HEK293 (cell line): Measurements from ENCODE around the gene FPR1.

ENCODE experiments used
- CTCF ChIA-PET: fragments of 350-600 bp; formaldehyde crosslinking; extraction: SDS; loops from one replicate; lab custom pipeline; 2021; ENCODE audit warnings: antibody characterized with exemption; lab: Yijun Ruan, JAX
- POLR2A ChIA-PET: fragments of 300-600 bp; formaldehyde crosslinking; extraction: SDS; loops from one replicate; lab custom pipeline; 2020; ENCODE audit warnings: antibody characterized with exemption, inconsistent platforms; lab: Yijun Ruan, JAX
- H3K27ac ChIP-seq: fragments of 200-500 bp; sonication (Bioruptor generic); 2 replicates; pipeline ENCODE4 v1.5.1; 2014; ENCODE audit warnings: low read depth, low read length, control low read depth, inconsistent platforms; ENCODE audit errors: extremely low read depth
- H3K36me3 ChIP-seq, 2 experiments: fragments of 200-500 bp in 1 of 2; sonication (Bioruptor generic) in 1 of 2; 1 replicate in 1 of 2; 2 replicates in 1 of 2; pipeline ENCODE4 v1.5.1; 2014 to 2017; ENCODE audit warnings: inconsistent platforms in 2 of 2, low read length in 2 of 2; ENCODE audit not compliant: control insufficient read depth in 2 of 2, insufficient read depth in 1 of 2
- H3K4me1 ChIP-seq: fragments of 200-500 bp; sonication (Bioruptor generic); 2 replicates; pipeline ENCODE4 v1.5.1; 2014; ENCODE audit warnings: mild to moderate bottlenecking, low read length, inconsistent platforms; ENCODE audit not compliant: control insufficient read depth, insufficient read depth
- H3K4me3 ChIP-seq: 2 replicates; pipeline ENCODE4 v1.5.1; 2011; ENCODE audit warnings: low read depth, mild to moderate bottlenecking, control low read depth, low read length, moderate library complexity
- H3K9me3 ChIP-seq: fragments of 200-500 bp; sonication (Bioruptor generic); 2 replicates; pipeline ENCODE4 v1.5.1; 2014; ENCODE audit warnings: low read depth, low read length, inconsistent platforms; ENCODE audit not compliant: control insufficient read depth, insufficient read depth
- GLIS2 ChIP-seq: fragments of 450-650 bp; formaldehyde crosslinking; IDR thresholded peaks from 2 replicates; pipeline ENCODE4 v1.5.1; 2016; ENCODE audit warnings: missing biosample characterization, missing genetic modification characterization
- HOXA7 ChIP-seq: sonication (generic); formaldehyde crosslinking; IDR thresholded peaks from 2 replicates; pipeline ENCODE4 v1.8.1; 2022; ENCODE audit warnings: missing genetic modification reagents, borderline replicate concordance
- KLF10 ChIP-seq: fragments of 450-650 bp; IDR thresholded peaks from 2 replicates; pipeline ENCODE4 v1.5.1; 2018; ENCODE audit warnings: missing biosample characterization, mild to moderate bottlenecking, missing genetic modification characterization
- KLF8 ChIP-seq: fragments of 450-650 bp; formaldehyde crosslinking; IDR thresholded peaks from 2 replicates; pipeline ENCODE4 v1.5.1; 2016; ENCODE audit warnings: missing biosample characterization, missing genetic modification characterization
- MEIS1 ChIP-seq: sonication (generic); formaldehyde crosslinking; IDR thresholded peaks from 2 replicates; pipeline ENCODE4 v1.8.1; 2022; ENCODE audit warnings: missing genetic modification reagents, mild to moderate bottlenecking, borderline replicate concordance
- SP3 ChIP-seq: fragments of 450-650 bp; formaldehyde crosslinking; IDR thresholded peaks from 2 replicates; pipeline ENCODE4 v1.5.1; 2016; ENCODE audit warnings: missing biosample characterization, missing genetic modification characterization
- ZBTB1 ChIP-seq: fragments of 450-650 bp; formaldehyde crosslinking; IDR thresholded peaks from 2 replicates; pipeline ENCODE4 v1.5.1; 2016; ENCODE audit warnings: missing biosample characterization, missing genetic modification characterization
- ZFP37 ChIP-seq: fragments of 450-650 bp; formaldehyde crosslinking; IDR thresholded peaks from 2 replicates; pipeline ENCODE4 v1.5.1; 2016; ENCODE audit warnings: missing biosample characterization, missing genetic modification characterization
- ZNF157 ChIP-seq: fragments of 450-650 bp; formaldehyde crosslinking; IDR thresholded peaks from 2 replicates; pipeline ENCODE4 v1.5.1; 2016; ENCODE audit warnings: missing biosample characterization, missing genetic modification characterization
- ZNF391 ChIP-seq: fragments of 450-650 bp; formaldehyde crosslinking; IDR thresholded peaks from 2 replicates; pipeline ENCODE4 v1.5.1; 2016; ENCODE audit warnings: low read depth, missing biosample characterization, missing genetic modification characterization, borderline replicate concordance
- ZNF48 ChIP-seq: fragments of 450-650 bp; formaldehyde crosslinking; IDR thresholded peaks from 2 replicates; pipeline ENCODE4 v1.5.1; 2016; ENCODE audit warnings: missing biosample characterization, missing genetic modification characterization
- ZNF585B ChIP-seq: fragments of 450-650 bp; formaldehyde crosslinking; IDR thresholded peaks from 2 replicates; pipeline ENCODE4 v1.5.1; 2016; ENCODE audit warnings: missing biosample characterization, missing genetic modification characterization
- ZNF596 ChIP-seq: fragments of 450-650 bp; IDR thresholded peaks from 2 replicates; pipeline ENCODE4 v1.5.0; 2018; ENCODE audit warnings: missing biosample characterization, mild to moderate bottlenecking, missing genetic modification characterization, moderate library complexity
- ZNF626 ChIP-seq: fragments of 450-650 bp; sonication (Bioruptor Pico); formaldehyde crosslinking; IDR thresholded peaks from 2 replicates; pipeline ENCODE4 v1.5.1; 2018; ENCODE audit warnings: missing biosample characterization, missing genetic modification characterization, inconsistent platforms
- ZNF664 ChIP-seq: fragments of 450-650 bp; formaldehyde crosslinking; IDR thresholded peaks from 2 replicates; pipeline ENCODE4 v1.5.1; 2016; ENCODE audit warnings: missing biosample characterization, missing genetic modification characterization
- ZNF768 ChIP-seq: fragments of 450-650 bp; formaldehyde crosslinking; IDR thresholded peaks from 2 replicates; pipeline ENCODE4 v1.5.1; 2018; ENCODE audit warnings: missing biosample characterization, mild to moderate bottlenecking, missing genetic modification characterization
- TF ChIP-seq, protein P1 (sequence below): sonication (generic); formaldehyde crosslinking; IDR thresholded peaks from 2 replicates; pipeline ENCODE4 v1.8.1; 2022; ENCODE audit warnings: mild to moderate bottlenecking, moderate library complexity, missing genetic modification reagents
- TF ChIP-seq, protein P2 (sequence below): fragments of 450-650 bp; formaldehyde crosslinking; IDR thresholded peaks from 2 replicates; pipeline ENCODE4 v1.5.1; 2016; ENCODE audit warnings: missing biosample characterization, missing genetic modification characterization
- TF ChIP-seq, protein P3 (sequence below): fragments of 450-650 bp; formaldehyde crosslinking; IDR thresholded peaks from 2 replicates; pipeline ENCODE4 v1.5.1; 2016; ENCODE audit warnings: missing biosample characterization, missing genetic modification characterization, borderline replicate concordance

FPR1 gene

DNA sequence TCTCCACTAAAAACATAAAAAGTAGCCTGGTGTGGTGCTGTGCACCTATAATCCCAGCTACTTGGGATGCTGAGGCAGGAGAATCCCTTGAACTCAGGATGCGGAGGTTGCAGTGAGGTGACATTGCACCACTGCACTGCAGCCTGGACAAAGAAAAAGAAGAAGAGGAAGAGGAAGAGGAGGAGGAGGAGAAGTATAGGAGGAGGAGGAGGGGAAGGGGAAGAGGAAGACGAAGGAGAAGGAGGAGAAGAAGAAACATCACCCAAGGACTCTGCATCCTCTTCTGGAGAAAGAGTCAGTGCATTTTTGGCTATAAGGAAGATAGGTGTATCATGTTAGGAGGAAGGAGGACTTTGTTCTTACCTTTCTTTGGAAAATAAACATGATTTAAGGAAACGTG, 30.3 kb upstream of the FPR1 start:
- CTCF ChIA-PET = interaction anchor here (0.6 to 0.7 kb wide), 4 partner anchors 164 to 910 kb away, joined by 3 to 5 read pairs (median 3); no protein-coding TSS in a partner anchor
- Histone ChIP-seq H3K9me3 (no peaks in the 10 kb centered on the region), H3K4me3 (no peak overlapping the region), H3K27ac (no peak overlapping the region), H3K36me3 (no peaks in the 10 kb centered on the region), H3K4me1 (no peaks in the 10 kb centered on the region)
- POLR2A ChIA-PET = no interaction called here
- TF ChIP-seq KLF8 (tag by site-specific recombination) (no peak), ZNF48 (tag by site-specific recombination) (no peak), SP3 (no peak), HOXA7 (CRISPR knock-in tag) (no peak), GLIS2 (tag by site-specific recombination) (no peak), ZNF664 (tag by site-specific recombination) (no peak), ZBTB1 (tag by site-specific recombination) (no peak), KLF10 (no peak), ZFP37 (no peak), ZNF626 (tag by site-specific recombination) (no peak), ZNF768 (tag by site-specific recombination) (no peak), ZNF391 (tag by site-specific recombination) (no peak), MEIS1 (no peak), ZNF585B (tag by site-specific recombination) (no peak), ZNF157 (no peak), ZNF596 (tag by site-specific recombination) (no peak)
- TF ChIP-seq, protein P1, sequence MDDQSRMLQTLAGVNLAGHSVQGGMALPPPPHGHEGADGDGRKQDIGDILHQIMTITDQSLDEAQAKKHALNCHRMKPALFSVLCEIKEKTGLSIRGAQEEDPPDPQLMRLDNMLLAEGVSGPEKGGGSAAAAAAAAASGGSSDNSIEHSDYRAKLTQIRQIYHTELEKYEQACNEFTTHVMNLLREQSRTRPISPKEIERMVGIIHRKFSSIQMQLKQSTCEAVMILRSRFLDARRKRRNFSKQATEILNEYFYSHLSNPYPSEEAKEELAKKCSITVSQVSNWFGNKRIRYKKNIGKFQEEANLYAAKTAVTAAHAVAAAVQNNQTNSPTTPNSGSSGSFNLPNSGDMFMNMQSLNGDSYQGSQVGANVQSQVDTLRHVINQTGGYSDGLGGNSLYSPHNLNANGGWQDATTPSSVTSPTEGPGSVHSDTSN (CRISPR knock-in tag) = no peak
- TF ChIP-seq, protein P2, sequence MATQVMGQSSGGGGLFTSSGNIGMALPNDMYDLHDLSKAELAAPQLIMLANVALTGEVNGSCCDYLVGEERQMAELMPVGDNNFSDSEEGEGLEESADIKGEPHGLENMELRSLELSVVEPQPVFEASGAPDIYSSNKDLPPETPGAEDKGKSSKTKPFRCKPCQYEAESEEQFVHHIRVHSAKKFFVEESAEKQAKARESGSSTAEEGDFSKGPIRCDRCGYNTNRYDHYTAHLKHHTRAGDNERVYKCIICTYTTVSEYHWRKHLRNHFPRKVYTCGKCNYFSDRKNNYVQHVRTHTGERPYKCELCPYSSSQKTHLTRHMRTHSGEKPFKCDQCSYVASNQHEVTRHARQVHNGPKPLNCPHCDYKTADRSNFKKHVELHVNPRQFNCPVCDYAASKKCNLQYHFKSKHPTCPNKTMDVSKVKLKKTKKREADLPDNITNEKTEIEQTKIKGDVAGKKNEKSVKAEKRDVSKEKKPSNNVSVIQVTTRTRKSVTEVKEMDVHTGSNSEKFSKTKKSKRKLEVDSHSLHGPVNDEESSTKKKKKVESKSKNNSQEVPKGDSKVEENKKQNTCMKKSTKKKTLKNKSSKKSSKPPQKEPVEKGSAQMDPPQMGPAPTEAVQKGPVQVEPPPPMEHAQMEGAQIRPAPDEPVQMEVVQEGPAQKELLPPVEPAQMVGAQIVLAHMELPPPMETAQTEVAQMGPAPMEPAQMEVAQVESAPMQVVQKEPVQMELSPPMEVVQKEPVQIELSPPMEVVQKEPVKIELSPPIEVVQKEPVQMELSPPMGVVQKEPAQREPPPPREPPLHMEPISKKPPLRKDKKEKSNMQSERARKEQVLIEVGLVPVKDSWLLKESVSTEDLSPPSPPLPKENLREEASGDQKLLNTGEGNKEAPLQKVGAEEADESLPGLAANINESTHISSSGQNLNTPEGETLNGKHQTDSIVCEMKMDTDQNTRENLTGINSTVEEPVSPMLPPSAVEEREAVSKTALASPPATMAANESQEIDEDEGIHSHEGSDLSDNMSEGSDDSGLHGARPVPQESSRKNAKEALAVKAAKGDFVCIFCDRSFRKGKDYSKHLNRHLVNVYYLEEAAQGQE = no peak
- TF ChIP-seq, protein P3, sequence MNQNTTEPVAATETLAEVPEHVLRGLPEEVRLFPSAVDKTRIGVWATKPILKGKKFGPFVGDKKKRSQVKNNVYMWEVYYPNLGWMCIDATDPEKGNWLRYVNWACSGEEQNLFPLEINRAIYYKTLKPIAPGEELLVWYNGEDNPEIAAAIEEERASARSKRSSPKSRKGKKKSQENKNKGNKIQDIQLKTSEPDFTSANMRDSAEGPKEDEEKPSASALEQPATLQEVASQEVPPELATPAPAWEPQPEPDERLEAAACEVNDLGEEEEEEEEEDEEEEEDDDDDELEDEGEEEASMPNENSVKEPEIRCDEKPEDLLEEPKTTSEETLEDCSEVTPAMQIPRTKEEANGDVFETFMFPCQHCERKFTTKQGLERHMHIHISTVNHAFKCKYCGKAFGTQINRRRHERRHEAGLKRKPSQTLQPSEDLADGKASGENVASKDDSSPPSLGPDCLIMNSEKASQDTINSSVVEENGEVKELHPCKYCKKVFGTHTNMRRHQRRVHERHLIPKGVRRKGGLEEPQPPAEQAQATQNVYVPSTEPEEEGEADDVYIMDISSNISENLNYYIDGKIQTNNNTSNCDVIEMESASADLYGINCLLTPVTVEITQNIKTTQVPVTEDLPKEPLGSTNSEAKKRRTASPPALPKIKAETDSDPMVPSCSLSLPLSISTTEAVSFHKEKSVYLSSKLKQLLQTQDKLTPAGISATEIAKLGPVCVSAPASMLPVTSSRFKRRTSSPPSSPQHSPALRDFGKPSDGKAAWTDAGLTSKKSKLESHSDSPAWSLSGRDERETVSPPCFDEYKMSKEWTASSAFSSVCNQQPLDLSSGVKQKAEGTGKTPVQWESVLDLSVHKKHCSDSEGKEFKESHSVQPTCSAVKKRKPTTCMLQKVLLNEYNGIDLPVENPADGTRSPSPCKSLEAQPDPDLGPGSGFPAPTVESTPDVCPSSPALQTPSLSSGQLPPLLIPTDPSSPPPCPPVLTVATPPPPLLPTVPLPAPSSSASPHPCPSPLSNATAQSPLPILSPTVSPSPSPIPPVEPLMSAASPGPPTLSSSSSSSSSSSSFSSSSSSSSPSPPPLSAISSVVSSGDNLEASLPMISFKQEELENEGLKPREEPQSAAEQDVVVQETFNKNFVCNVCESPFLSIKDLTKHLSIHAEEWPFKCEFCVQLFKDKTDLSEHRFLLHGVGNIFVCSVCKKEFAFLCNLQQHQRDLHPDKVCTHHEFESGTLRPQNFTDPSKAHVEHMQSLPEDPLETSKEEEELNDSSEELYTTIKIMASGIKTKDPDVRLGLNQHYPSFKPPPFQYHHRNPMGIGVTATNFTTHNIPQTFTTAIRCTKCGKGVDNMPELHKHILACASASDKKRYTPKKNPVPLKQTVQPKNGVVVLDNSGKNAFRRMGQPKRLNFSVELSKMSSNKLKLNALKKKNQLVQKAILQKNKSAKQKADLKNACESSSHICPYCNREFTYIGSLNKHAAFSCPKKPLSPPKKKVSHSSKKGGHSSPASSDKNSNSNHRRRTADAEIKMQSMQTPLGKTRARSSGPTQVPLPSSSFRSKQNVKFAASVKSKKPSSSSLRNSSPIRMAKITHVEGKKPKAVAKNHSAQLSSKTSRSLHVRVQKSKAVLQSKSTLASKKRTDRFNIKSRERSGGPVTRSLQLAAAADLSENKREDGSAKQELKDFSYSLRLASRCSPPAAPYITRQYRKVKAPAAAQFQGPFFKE (tag by site-specific recombination) = no peak
- TF ChIP-seq, all 188 proteins: peak for 0
